ENCODE results near the gene EMP2.

EMP2 gene

DNA sequence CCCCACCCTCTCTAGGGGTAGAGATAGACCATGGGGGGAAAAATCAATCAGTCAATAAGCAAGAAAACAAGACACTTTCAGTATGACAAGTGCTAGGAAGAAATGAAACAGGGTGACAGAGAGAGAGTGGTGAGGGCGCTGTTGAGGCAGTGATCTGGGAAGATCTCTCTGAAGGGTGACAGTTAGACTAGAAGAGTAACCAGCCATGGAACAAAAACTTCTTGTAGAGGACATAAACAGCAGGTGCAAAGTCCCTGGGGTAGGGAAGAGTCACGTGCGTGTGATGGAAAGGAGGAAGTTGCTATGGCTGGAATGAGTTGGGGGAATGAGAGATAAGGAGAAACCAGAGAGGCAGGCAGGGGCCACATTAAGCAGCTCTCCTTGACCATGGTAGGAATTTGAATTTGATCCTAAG lies 16.8 kb upstream of the EMP2 start:
- Histone ChIP-seq H3K27ac (ENCODE audit: low read depth in 2 of 2, low read length in 2 of 2) (peak overlapping the region; percentile 87 to 92), H3K9ac (ENCODE audit: low read depth in 1 of 2, low read length in 2 of 2) (no peak overlapping the region), H3K4me1 (ENCODE audit: control insufficient read depth in 2 of 2, insufficient read depth in 2 of 2, low read length in 2 of 2) (peaks cover 36 to 48% of the 10 kb centered on the region in 2 donors), H3K4me3 (ENCODE audit: low read length in 2 of 2) (no peak overlapping the region), H3K9me3 (ENCODE audit: control insufficient read depth in 2 of 2, low read length in 2 of 2) (no peaks in the 10 kb centered on the region), H3K36me3 (ENCODE audit: control insufficient read depth in 2 of 2, insufficient read depth in 2 of 2, low read length in 2 of 2) (no peaks in the 10 kb centered on the region), H3K27me3 (ENCODE audit: control insufficient read depth in 2 of 2, insufficient read depth in 2 of 2, low read length in 2 of 2) (no peaks in the 10 kb centered on the region)

DNA sequence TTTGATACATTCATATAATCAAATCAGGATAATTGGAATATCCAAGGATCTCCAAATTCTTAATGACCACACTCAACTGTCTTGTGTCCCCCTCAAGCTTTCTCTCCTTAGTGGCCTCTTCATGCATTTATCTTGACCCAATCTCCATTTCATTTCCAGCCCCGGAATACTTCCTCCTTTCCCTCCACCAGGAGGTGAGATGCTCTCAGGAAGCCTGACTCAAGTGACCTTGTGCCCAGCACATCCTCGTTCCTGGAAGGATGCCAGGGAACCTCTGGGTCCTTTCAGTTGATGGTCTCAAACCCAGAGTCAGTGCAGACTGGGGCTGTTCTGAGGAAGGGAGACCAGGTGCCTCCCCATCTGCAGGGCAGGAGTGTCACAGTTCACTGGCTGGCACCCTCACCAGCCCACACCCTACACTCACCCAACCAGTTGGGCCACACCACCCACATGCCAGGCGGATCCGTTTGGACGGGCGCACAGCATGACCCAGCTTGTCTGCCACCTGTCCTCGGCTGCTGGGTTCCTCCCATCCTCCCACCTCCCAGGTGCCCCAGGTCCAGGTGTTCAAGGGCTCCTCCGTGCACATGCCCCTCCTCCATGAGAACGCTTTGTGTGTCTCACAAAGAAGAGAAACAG lies 14.0 kb upstream of the EMP2 start:
- H3K27ac ChIP-seq (ENCODE audit: low read depth in 2 of 2, low read length in 2 of 2): peak overlapping the region; percentile 77 to 88
- H3K36me3 ChIP-seq (ENCODE audit: control insufficient read depth in 2 of 2, insufficient read depth in 2 of 2, low read length in 2 of 2): no peaks in the 10 kb centered on the region
- no peaks in the 10 kb centered on the region for H3K9me3 ChIP-seq (ENCODE audit: control insufficient read depth in 2 of 2, low read length in 2 of 2)
- no peak overlapping the region for H3K9ac ChIP-seq (ENCODE audit: low read depth in 1 of 2, low read length in 2 of 2)
- H3K4me3 ChIP-seq (ENCODE audit: low read length in 2 of 2): no peak overlapping the region
- H3K27me3 ChIP-seq (ENCODE audit: control insufficient read depth in 2 of 2, insufficient read depth in 2 of 2, low read length in 2 of 2): no peaks in the 10 kb centered on the region
- H3K4me1 ChIP-seq (ENCODE audit: control insufficient read depth in 2 of 2, insufficient read depth in 2 of 2, low read length in 2 of 2): peaks cover 17 to 30% of the 10 kb centered on the region in 2 donors

DNA sequence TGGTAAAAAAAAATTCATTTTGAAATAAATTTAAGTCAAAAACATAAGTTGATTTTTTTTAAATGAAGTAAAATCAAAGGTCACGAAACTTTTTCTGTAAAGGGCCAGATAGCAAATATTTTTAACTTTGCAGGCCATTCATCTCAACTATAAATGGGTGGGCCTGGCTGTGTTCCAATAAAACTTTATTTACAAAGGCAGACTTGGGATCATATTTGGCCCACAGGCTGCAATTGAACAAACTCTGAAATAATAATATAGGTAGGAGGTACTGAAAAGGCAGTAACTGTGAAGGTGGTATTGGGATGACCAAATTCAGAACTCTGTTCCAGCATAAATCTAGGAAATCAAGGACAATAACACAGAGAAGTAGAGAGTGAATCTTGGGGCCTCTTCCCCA lies 12.2 kb upstream of the EMP2 start:
- no peaks in the 10 kb centered on the region for H3K9me3 ChIP-seq (ENCODE audit: control insufficient read depth in 2 of 2, low read length in 2 of 2)
- H3K36me3 ChIP-seq (ENCODE audit: control insufficient read depth in 2 of 2, insufficient read depth in 2 of 2, low read length in 2 of 2): no peaks in the 10 kb centered on the region
- peaks cover 9 to 17% of the 10 kb centered on the region in 2 donors for H3K4me1 ChIP-seq (ENCODE audit: control insufficient read depth in 2 of 2, insufficient read depth in 2 of 2, low read length in 2 of 2)
- no peak overlapping the region for H3K4me3 ChIP-seq (ENCODE audit: low read length in 2 of 2)
- no peaks in the 10 kb centered on the region for H3K27me3 ChIP-seq (ENCODE audit: control insufficient read depth in 2 of 2, insufficient read depth in 2 of 2, low read length in 2 of 2)
- H3K27ac ChIP-seq (ENCODE audit: low read depth in 2 of 2, low read length in 2 of 2): no peak overlapping the region
- H3K9ac ChIP-seq (ENCODE audit: low read depth in 1 of 2, low read length in 2 of 2): no peak overlapping the region

DNA sequence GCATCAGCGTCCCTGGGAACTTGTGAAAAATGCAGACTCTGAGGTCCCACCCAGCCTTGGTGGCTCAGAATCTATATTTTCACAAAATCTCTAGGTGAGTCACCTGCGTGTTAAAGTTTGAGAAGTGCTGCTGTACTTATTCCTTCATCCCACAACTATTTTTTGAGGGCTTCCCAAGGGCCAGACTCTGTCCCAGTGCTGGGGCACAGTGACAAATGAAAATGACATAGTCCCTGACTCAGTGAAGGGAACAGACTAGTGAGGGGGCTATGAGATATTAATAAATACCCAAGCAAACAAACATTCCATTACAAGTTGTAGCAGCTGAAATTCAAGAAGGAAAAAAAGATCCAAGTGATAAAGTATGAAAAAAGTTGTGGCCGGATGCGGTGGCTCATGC lies 9.9 kb upstream of the EMP2 start:
- Histone ChIP-seq H3K9ac (ENCODE audit: low read depth in 1 of 2, low read length in 2 of 2) (no peak overlapping the region), H3K36me3 (ENCODE audit: control insufficient read depth in 2 of 2, insufficient read depth in 2 of 2, low read length in 2 of 2) (no peaks in the 10 kb centered on the region), H3K27me3 (ENCODE audit: control insufficient read depth in 2 of 2, insufficient read depth in 2 of 2, low read length in 2 of 2) (no peaks in the 10 kb centered on the region), H3K4me1 (ENCODE audit: control insufficient read depth in 2 of 2, insufficient read depth in 2 of 2, low read length in 2 of 2) (peaks cover 6% of the 10 kb centered on the region in 2 donors), H3K4me3 (ENCODE audit: low read length in 2 of 2) (no peak overlapping the region), H3K27ac (ENCODE audit: low read depth in 2 of 2, low read length in 2 of 2) (no peak overlapping the region), H3K9me3 (ENCODE audit: control insufficient read depth in 2 of 2, low read length in 2 of 2) (no peaks in the 10 kb centered on the region)

DNA sequence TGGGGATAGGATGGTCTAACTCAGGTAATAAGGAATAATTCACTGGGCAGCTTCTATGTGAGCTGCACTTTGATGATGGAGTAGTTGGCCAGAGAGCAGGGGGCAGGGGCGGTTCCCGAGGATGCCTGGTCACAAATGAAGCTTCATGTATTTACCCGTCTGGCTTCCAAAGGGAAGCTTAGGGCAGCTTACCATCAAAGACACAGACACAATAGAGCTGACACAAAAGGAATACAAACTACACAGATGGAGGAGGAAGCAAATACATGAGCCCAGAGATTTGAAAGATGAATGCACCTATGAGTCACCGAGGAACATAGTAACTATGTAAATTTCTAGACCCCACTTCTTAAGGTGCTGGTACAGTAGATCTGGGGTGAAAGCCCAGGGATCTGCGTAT lies 8.7 kb upstream of the EMP2 start:
- Histone ChIP-seq H3K36me3 (ENCODE audit: control insufficient read depth in 2 of 2, insufficient read depth in 2 of 2, low read length in 2 of 2) (no peaks in the 10 kb centered on the region), H3K27ac (ENCODE audit: low read depth in 2 of 2, low read length in 2 of 2) (no peak overlapping the region), H3K4me3 (ENCODE audit: low read length in 2 of 2) (no peak overlapping the region), H3K9ac (ENCODE audit: low read depth in 1 of 2, low read length in 2 of 2) (no peak overlapping the region), H3K27me3 (ENCODE audit: control insufficient read depth in 2 of 2, insufficient read depth in 2 of 2, low read length in 2 of 2) (no peaks in the 10 kb centered on the region), H3K9me3 (ENCODE audit: control insufficient read depth in 2 of 2, low read length in 2 of 2) (no peaks in the 10 kb centered on the region), H3K4me1 (ENCODE audit: control insufficient read depth in 2 of 2, insufficient read depth in 2 of 2, low read length in 2 of 2) (peaks cover 0 to 3% of the 10 kb centered on the region in 2 donors)

DNA sequence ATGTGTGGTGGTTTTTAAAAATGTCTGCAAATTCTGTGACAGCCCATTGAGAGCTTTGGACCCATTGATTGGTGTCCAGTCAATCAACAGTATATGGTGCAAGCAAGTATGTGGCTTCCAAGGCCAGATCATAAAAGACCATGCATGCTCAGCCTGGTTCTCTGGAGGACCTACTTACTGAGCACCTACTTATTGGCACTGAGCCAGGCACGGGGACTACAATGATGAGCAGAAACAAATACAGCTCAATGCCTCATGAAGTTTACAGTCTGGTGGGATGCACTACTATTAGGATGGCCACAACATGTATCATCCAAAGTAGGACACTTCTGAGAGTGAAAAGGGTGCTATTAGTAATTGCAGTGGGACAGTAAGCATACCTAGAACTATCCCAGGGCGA lies 7.2 kb upstream of the EMP2 start:
- no peaks in the 10 kb centered on the region for H3K4me1 ChIP-seq (ENCODE audit: control insufficient read depth in 2 of 2, insufficient read depth in 2 of 2, low read length in 2 of 2)
- H3K9ac ChIP-seq (ENCODE audit: low read depth in 1 of 2, low read length in 2 of 2): no peak overlapping the region
- no peak overlapping the region for H3K4me3 ChIP-seq (ENCODE audit: low read length in 2 of 2)
- H3K9me3 ChIP-seq (ENCODE audit: control insufficient read depth in 2 of 2, low read length in 2 of 2): no peaks in the 10 kb centered on the region
- no peak overlapping the region for H3K27ac ChIP-seq (ENCODE audit: low read depth in 2 of 2, low read length in 2 of 2)
- no peaks in the 10 kb centered on the region for H3K36me3 ChIP-seq (ENCODE audit: control insufficient read depth in 2 of 2, insufficient read depth in 2 of 2, low read length in 2 of 2)
- no peaks in the 10 kb centered on the region for H3K27me3 ChIP-seq (ENCODE audit: control insufficient read depth in 2 of 2, insufficient read depth in 2 of 2, low read length in 2 of 2)

DNA sequence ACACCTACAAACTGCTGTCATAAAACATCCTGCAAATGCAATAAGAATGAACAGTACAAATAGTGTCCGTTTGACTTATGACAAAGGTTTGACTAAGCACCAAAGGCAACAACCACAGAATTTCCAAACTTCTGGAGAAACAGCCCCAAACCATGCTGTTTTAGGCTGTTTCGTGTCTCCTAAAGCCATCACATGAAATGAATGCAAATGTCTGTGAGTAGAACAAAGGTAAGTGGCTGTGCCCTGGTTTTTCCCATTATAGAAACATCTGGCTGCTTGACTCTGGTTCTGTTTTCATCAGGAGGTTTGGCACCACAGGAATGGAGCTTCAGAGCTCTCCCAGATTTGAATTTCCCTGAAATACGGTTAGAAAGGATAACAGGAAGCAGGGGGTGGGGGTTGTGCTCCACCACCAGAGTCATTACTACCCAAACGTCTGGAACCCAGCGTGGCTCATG lies 4.6 kb upstream of the EMP2 start:
- H3K9me3 ChIP-seq (ENCODE audit: control insufficient read depth in 2 of 2, low read length in 2 of 2): no peaks in the 10 kb centered on the region
- no peaks in the 10 kb centered on the region for H3K27me3 ChIP-seq (ENCODE audit: control insufficient read depth in 2 of 2, insufficient read depth in 2 of 2, low read length in 2 of 2)
- no peaks in the 10 kb centered on the region for H3K36me3 ChIP-seq (ENCODE audit: control insufficient read depth in 2 of 2, insufficient read depth in 2 of 2, low read length in 2 of 2)
- H3K4me1 ChIP-seq (ENCODE audit: control insufficient read depth in 2 of 2, insufficient read depth in 2 of 2, low read length in 2 of 2): peaks cover 0 to 3% of the 10 kb centered on the region in 2 donors
- H3K27ac ChIP-seq (ENCODE audit: low read depth in 2 of 2, low read length in 2 of 2): no peak overlapping the region
- H3K4me3 ChIP-seq (ENCODE audit: low read length in 2 of 2): no peak overlapping the region
- no peak overlapping the region for H3K9ac ChIP-seq (ENCODE audit: low read depth in 1 of 2, low read length in 2 of 2)

DNA sequence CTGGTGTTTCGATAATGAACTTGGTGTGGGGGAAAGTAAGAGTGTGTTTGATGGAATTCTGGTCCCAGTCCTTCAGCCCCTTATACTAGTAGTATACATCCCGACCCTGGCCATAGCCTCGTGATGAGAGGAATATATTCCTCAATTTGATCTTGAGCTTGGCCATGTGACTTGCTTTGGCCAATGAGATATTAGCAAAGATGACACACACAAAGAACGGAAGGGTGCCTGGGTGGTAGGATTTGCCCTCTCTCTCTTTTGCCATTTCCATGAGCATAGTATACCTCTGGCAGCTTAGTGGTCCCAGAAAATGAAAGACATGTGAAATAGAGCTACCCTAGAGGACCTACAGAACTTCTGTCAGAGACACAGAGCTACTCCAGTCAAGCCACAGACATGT lies 2.9 kb upstream of the EMP2 start:
- Histone ChIP-seq H3K27ac (ENCODE audit: low read depth in 2 of 2, low read length in 2 of 2) (no peak overlapping the region), H3K9me3 (ENCODE audit: control insufficient read depth in 2 of 2, low read length in 2 of 2) (no peaks in the 10 kb centered on the region), H3K36me3 (ENCODE audit: control insufficient read depth in 2 of 2, insufficient read depth in 2 of 2, low read length in 2 of 2) (no peaks in the 10 kb centered on the region), H3K9ac (ENCODE audit: low read depth in 1 of 2, low read length in 2 of 2) (no peak overlapping the region), H3K27me3 (ENCODE audit: control insufficient read depth in 2 of 2, insufficient read depth in 2 of 2, low read length in 2 of 2) (no peaks in the 10 kb centered on the region), H3K4me3 (ENCODE audit: low read length in 2 of 2) (no peak overlapping the region), H3K4me1 (ENCODE audit: control insufficient read depth in 2 of 2, insufficient read depth in 2 of 2, low read length in 2 of 2) (peaks cover 11 to 16% of the 10 kb centered on the region in 2 donors)

DNA sequence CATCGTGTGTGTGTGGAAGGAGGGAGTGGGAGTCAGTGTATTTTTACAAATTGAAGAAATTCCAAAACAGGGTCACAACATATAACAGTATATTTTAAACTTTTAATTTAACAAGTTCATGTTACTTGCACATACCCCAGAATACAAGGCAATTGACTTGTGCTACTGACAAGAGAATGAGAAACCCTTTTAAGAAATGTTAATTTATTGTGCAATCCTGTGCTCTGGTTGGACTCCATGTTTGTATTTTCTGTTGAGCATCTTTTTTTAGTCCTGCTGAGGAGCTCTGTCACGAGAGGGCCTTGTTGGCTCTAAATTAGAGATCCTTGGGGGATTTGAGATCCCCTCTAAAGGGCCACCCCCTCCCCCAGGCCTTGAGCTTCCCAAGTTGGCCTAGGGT lies 1.1 kb upstream of the EMP2 start:
- Histone ChIP-seq H3K4me1 (ENCODE audit: control insufficient read depth in 2 of 2, insufficient read depth in 2 of 2, low read length in 2 of 2) (peaks cover 25 to 31% of the 10 kb centered on the region in 2 donors), H3K27me3 (ENCODE audit: control insufficient read depth in 2 of 2, insufficient read depth in 2 of 2, low read length in 2 of 2) (no peaks in the 10 kb centered on the region), H3K4me3 (ENCODE audit: low read length in 2 of 2) (no peak overlapping the region), H3K36me3 (ENCODE audit: control insufficient read depth in 2 of 2, insufficient read depth in 2 of 2, low read length in 2 of 2) (no peaks in the 10 kb centered on the region), H3K9me3 (ENCODE audit: control insufficient read depth in 2 of 2, low read length in 2 of 2) (no peaks in the 10 kb centered on the region), H3K9ac (ENCODE audit: low read depth in 1 of 2, low read length in 2 of 2) (no peak overlapping the region), H3K27ac (ENCODE audit: low read depth in 2 of 2, low read length in 2 of 2) (no peak overlapping the region)

DNA sequence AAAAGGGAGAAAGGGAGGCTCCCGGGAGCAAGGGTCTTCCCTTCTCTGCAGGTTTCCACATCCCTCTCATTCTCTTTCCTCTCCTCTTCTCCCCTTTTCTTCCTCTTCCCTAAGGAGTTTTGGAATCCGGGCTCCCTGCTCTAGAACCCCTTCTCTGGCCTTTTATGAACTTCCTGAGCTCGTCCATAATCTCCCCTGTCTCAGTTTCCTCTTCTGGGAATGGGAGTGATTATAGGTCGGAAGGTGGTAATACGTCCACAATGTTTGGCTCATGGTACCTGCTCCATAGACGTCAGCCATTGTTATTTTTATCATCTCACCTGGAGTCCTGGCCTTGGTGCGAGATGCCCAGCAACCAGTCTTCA lies 467 bp upstream of the EMP2 start:
- H3K27ac ChIP-seq (ENCODE audit: low read depth in 2 of 2, low read length in 2 of 2): peak overlapping the region; percentile 95 to 97
- peaks cover 26 to 31% of the 10 kb centered on the region in 2 donors for H3K4me1 ChIP-seq (ENCODE audit: control insufficient read depth in 2 of 2, insufficient read depth in 2 of 2, low read length in 2 of 2)
- no peaks in the 10 kb centered on the region for H3K36me3 ChIP-seq (ENCODE audit: control insufficient read depth in 2 of 2, insufficient read depth in 2 of 2, low read length in 2 of 2)
- H3K27me3 ChIP-seq (ENCODE audit: control insufficient read depth in 2 of 2, insufficient read depth in 2 of 2, low read length in 2 of 2): no peaks in the 10 kb centered on the region
- no peaks in the 10 kb centered on the region for H3K9me3 ChIP-seq (ENCODE audit: control insufficient read depth in 2 of 2, low read length in 2 of 2)
- peak overlapping the region; percentile 70 to 92 for H3K4me3 ChIP-seq (ENCODE audit: low read length in 2 of 2)
- H3K9ac ChIP-seq (ENCODE audit: low read depth in 1 of 2, low read length in 2 of 2): peak overlapping the region; percentile 75 to 98
